ENCODE data around the gene NPPC. TPM values are rescaled to one million over a fixed set of nuclear protein-coding genes. Genes with fewer than 3 reads are reported as not detected.
A peak's percentile ranks its signal among the peaks of the same experiment; 100 is the strongest.
"Not testable (repeated sequence)": the region's sequence is repeated elsewhere in the genome, so short reads cannot be mapped to it uniquely, and the experiment has no call there.

NPPC gene
- total and polyA plus RNA-seq, 4 experiments from 2014 or later = not detected

GRCh38 chr2:231886071-231886681, 40.0 kb downstream of the NPPC start:
- DNase-seq = no peak
- no peaks in the 10 kb centered on the region for H3K36me3 ChIP-seq (ENCODE audit: insufficient read depth, low read length)
- H3K27ac ChIP-seq (ENCODE audit: low read depth, low read length) = no peak overlapping the region
- H3K4me3 ChIP-seq (ENCODE audit: low read length in 2 of 2) = no peak overlapping the region
- POLR2A ChIA-PET (ENCODE audit: partially characterized antibody) = no interaction called here
- intact Hi-C loops (cut with micrococcal nuclease) = no loop called here
- H3K9me3 ChIP-seq (ENCODE audit: control insufficient read depth in 1 of 2, low read length in 2 of 2) = no peaks in the 10 kb centered on the region
- peaks cover 25 to 44% of the 10 kb centered on the region in 2 donors for H3K27me3 Mint-ChIP-seq
- CTCF ChIA-PET (ENCODE audit: partially characterized antibody) = interaction anchor here (1.2 kb wide), 1 partner anchor 33 kb away, joined by 3 read pairs; no protein-coding TSS in a partner anchor
- H3K36me3 Mint-ChIP-seq = peaks cover 0 to 11% of the 10 kb centered on the region in 2 donors
- no peak overlapping the region for H3K27ac Mint-ChIP-seq
- H3K9me3 Mint-ChIP-seq = peaks cover 0 to 16% (median 10%) of the 10 kb centered on the region in 8 donors
- peaks cover 15% of the 10 kb centered on the region for H3K27me3 ChIP-seq (ENCODE audit: insufficient read depth, low read length)
- no peak overlapping the region for H3K4me3 Mint-ChIP-seq
- no peaks in the 10 kb centered on the region for H3K4me1 ChIP-seq (ENCODE audit: insufficient read depth, low read length)
- H3K4me1 Mint-ChIP-seq = no peaks in the 10 kb centered on the region

DNA sequence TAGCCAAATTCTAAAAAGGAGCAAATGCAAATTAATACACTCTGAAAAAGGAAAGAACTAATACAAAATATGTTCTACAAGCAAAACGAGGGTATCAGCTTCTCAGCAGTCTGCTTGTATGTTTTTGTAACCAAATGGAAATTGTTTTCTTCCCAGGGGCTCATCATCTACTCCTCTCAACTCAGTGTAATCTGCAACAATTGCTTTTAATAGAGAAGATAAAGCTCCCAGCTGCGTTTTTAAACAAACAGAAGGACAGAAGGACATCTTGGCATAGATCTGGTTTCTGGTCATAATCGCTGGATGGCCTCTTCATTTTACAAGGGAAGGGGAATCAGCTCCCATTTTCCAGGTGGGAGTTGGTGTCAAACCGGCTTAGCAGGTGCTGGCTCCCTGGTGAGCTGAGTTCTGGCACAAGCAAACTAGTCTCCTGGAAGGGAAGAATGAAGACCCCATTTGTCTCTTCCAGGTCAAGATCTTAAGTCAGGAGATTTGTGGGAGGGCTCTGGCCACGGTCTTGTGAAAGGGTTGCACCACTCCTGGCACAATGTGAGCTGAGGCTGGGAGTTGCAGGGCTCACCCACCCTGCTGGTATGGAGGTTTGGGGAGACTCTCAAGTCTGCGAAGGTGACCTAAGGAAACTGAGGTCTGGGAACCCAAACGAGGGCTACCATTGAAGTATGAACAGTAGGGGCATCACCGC, 41.6 kb downstream of the NPPC start:
- ChIA-PET CTCF (ENCODE audit: partially characterized antibody) (no interaction called here), POLR2A (ENCODE audit: partially characterized antibody) (no interaction called here)
- H3K4me1 ChIP-seq (ENCODE audit: insufficient read depth, low read length) = no peaks in the 10 kb centered on the region
- Mint-ChIP-seq H3K4me3 (no peak overlapping the region), H3K36me3 (peaks cover 0 to 11% of the 10 kb centered on the region in 2 donors), H3K27ac (peak overlapping the region in 1 of 7 donors; percentile 11), H3K9me3 (peaks cover 0 to 16% (median 10%) of the 10 kb centered on the region in 8 donors), H3K27me3 (peaks cover 30 to 48% of the 10 kb centered on the region in 2 donors), H3K4me1 (no peaks in the 10 kb centered on the region)
- intact Hi-C loops (cut with micrococcal nuclease) = no loop called here
- no peaks in the 10 kb centered on the region for H3K36me3 ChIP-seq (ENCODE audit: insufficient read depth, low read length)
- no peak overlapping the region for H3K27ac ChIP-seq (ENCODE audit: low read depth, low read length)
- H3K27me3 ChIP-seq (ENCODE audit: insufficient read depth, low read length) = peaks cover 15% of the 10 kb centered on the region
- H3K4me3 ChIP-seq (ENCODE audit: low read length in 2 of 2) = no peak overlapping the region
- no peak for DNase-seq
- H3K9me3 ChIP-seq (ENCODE audit: control insufficient read depth in 1 of 2, low read length in 2 of 2) = no peaks in the 10 kb centered on the region

GRCh38 chr2:231883468-231883881, 42.7 kb downstream of the NPPC start:
- Histone ChIP-seq H3K36me3 (ENCODE audit: insufficient read depth, low read length) (no peaks in the 10 kb centered on the region), H3K27ac (ENCODE audit: low read depth, low read length) (no peak overlapping the region), H3K4me1 (ENCODE audit: insufficient read depth, low read length) (no peaks in the 10 kb centered on the region), H3K27me3 (ENCODE audit: insufficient read depth, low read length) (peaks cover 15% of the 10 kb centered on the region), H3K9me3 (ENCODE audit: control insufficient read depth in 1 of 2, low read length in 2 of 2) (no peaks in the 10 kb centered on the region), H3K4me3 (ENCODE audit: low read length in 2 of 2) (no peak overlapping the region)
- ChIA-PET POLR2A (ENCODE audit: partially characterized antibody) (no interaction called here), CTCF (ENCODE audit: partially characterized antibody) (interaction anchor here (1.1 kb wide), 1 partner anchor 23 kb away, joined by 3 read pairs; no protein-coding TSS in a partner anchor)
- Mint-ChIP-seq H3K4me1 (no peaks in the 10 kb centered on the region), H3K36me3 (peaks cover 0 to 11% of the 10 kb centered on the region in 2 donors), H3K4me3 (no peak overlapping the region), H3K9me3 (peaks cover 0 to 16% (median 10%) of the 10 kb centered on the region in 8 donors), H3K27me3 (peaks cover 30 to 47% of the 10 kb centered on the region in 2 donors), H3K27ac (no peak overlapping the region)
- intact Hi-C loops (cut with micrococcal nuclease) = no loop called here
- DNase-seq = no peak

GRCh38 chr2:231882646-231883045, 43.5 kb downstream of the NPPC start:
- H3K4me1 Mint-ChIP-seq = no peaks in the 10 kb centered on the region

GRCh38 chr2:231880371-231880770, 45.8 kb downstream of the NPPC start:
- H3K36me3 ChIP-seq (ENCODE audit: insufficient read depth, low read length); H3K9me3 Mint-ChIP-seq; H3K27ac ChIP-seq (ENCODE audit: low read depth, low read length); H3K4me1 Mint-ChIP-seq; H3K4me1 ChIP-seq (ENCODE audit: insufficient read depth, low read length); H3K4me3 Mint-ChIP-seq; CTCF ChIA-PET (ENCODE audit: partially characterized antibody); H3K36me3 Mint-ChIP-seq; H3K4me3 ChIP-seq (ENCODE audit: low read length in 2 of 2); POLR2A ChIA-PET (ENCODE audit: partially characterized antibody); H3K9me3 ChIP-seq (ENCODE audit: control insufficient read depth in 1 of 2, low read length in 2 of 2); intact Hi-C loops (cut with micrococcal nuclease); DNase-seq; H3K27ac Mint-ChIP-seq: not testable (repeated sequence)
- peaks cover 15% of the 10 kb centered on the region for H3K27me3 ChIP-seq (ENCODE audit: insufficient read depth, low read length)
- H3K27me3 Mint-ChIP-seq = peaks cover 21 to 38% of the 10 kb centered on the region in 2 donors

More at GRCh38 chr2:231882646-231883045, 43.5 kb downstream of the NPPC start:
- Histone ChIP-seq H3K36me3 (ENCODE audit: insufficient read depth, low read length) (no peaks in the 10 kb centered on the region), H3K4me3 (ENCODE audit: low read length in 2 of 2) (no peak overlapping the region), H3K27me3 (ENCODE audit: insufficient read depth, low read length) (peaks cover 15% of the 10 kb centered on the region), H3K4me1 (ENCODE audit: insufficient read depth, low read length) (no peaks in the 10 kb centered on the region), H3K27ac (ENCODE audit: low read depth, low read length) (no peak overlapping the region), H3K9me3 (ENCODE audit: control insufficient read depth in 1 of 2, low read length in 2 of 2) (no peaks in the 10 kb centered on the region)
- Mint-ChIP-seq H3K9me3 (peaks cover 0 to 16% (median 10%) of the 10 kb centered on the region in 8 donors), H3K27me3 (peaks cover 27 to 46% of the 10 kb centered on the region in 2 donors), H3K27ac (no peak overlapping the region), H3K36me3 (peaks cover 0 to 11% of the 10 kb centered on the region in 2 donors), H3K4me3 (no peak overlapping the region)
- POLR2A ChIA-PET (ENCODE audit: partially characterized antibody) = no interaction called here
- DNase-seq = no peak
- CTCF ChIA-PET (ENCODE audit: partially characterized antibody) = interaction anchor here (1.1 kb wide), 1 partner anchor 24 kb away, joined by 3 read pairs; no protein-coding TSS in a partner anchor
- intact Hi-C loops (cut with micrococcal nuclease) = no loop called here

DNA sequence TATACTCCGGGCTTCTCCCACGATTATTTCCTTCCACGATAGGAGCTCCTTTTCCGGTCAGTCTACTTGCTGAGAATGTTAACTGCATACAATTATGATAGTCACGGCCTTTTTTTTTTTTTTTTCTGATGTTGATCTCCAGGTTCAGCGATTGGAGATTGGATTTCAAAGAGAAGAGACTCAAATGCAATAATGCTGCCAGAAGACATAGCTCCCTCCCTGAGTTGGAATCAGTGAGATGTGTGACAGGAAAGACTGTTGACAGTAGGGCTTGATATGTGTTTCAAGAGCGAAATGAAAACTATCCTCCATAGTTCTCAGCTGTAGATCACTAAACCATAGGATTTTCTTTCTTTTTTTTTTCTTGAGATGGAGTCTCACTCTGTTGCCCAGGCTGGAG, 47.0 kb downstream of the NPPC start:
- Mint-ChIP-seq H3K27ac (no peak overlapping the region), H3K4me3 (no peak overlapping the region), H3K9me3 (peaks cover 0 to 1% (median 0%) of the 10 kb centered on the region in 8 donors), H3K27me3 (peaks cover 27 to 30% of the 10 kb centered on the region in 2 donors), H3K36me3 (no peaks in the 10 kb centered on the region), H3K4me1 (no peaks in the 10 kb centered on the region)
- H3K36me3 ChIP-seq (ENCODE audit: insufficient read depth, low read length) = no peaks in the 10 kb centered on the region
- H3K4me3 ChIP-seq (ENCODE audit: low read length in 2 of 2) = no peak overlapping the region
- peaks cover 15% of the 10 kb centered on the region for H3K27me3 ChIP-seq (ENCODE audit: insufficient read depth, low read length)
- intact Hi-C loops (cut with micrococcal nuclease) = no loop called here
- no peak overlapping the region for H3K27ac ChIP-seq (ENCODE audit: low read depth, low read length)
- DNase-seq = no peak
- H3K9me3 ChIP-seq (ENCODE audit: control insufficient read depth in 1 of 2, low read length in 2 of 2) = no peaks in the 10 kb centered on the region
- no peaks in the 10 kb centered on the region for H3K4me1 ChIP-seq (ENCODE audit: insufficient read depth, low read length)
- CTCF ChIA-PET (ENCODE audit: partially characterized antibody) = interaction anchor here (0.9 kb wide), 1 partner anchor 563 kb away, joined by 3 read pairs; no protein-coding TSS in a partner anchor
- POLR2A ChIA-PET (ENCODE audit: partially characterized antibody) = no interaction called here

DNA sequence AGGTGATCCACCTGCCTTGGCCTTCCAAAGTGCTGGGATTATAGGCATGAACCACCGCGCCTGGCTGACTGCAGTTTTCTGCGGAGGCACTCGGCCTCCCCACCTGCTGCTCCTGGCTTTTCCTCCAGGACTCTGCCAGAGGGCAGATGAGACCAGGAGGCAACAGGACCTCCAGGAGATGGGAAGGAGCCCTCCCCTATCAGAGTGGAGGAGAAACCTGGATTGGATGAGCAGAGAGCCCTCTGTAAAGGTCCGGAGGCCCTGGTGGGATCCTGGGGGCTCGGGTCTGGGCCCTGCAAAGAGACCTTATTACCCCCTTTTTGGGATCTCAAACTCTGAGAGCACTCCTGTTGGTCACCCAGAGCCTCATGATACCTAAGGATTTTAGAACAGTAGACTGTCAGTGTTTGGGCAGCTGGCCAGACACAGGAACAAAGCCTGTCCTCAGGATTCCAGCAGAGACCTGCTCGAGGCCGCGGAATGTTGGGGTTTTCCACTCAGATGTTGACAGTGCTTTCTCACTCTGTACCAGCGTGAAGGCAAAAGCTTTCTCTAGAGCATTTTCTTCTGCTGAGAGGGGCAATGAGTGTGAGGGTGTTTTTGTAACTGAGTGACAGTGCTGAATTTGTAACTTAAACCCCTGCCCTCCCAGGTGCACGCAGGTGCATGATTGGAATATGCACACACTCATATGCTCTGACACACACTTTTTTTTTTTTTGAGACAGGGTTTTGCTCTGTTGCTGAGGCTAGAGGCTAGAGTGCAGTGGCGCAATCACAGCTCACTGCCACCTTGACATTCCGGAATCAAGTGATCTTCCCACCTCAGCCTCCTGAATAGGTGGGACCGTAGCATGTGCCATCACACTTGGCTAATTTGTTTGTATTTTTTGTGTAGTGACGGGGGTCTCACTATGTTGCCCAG, 48.4 kb downstream of the NPPC start:
- Mint-ChIP-seq H3K27ac (peak overlapping the region in 1 of 7 donors; percentile 52), H3K36me3 (no peaks in the 10 kb centered on the region), H3K4me1 (no peaks in the 10 kb centered on the region), H3K9me3 (peaks cover 0 to 1% (median 0%) of the 10 kb centered on the region in 8 donors), H3K27me3 (peaks cover 20 to 27% of the 10 kb centered on the region in 2 donors), H3K4me3 (no peak overlapping the region)
- DNase-seq = no peak
- Histone ChIP-seq H3K4me1 (ENCODE audit: insufficient read depth, low read length) (no peaks in the 10 kb centered on the region), H3K4me3 (ENCODE audit: low read length in 2 of 2) (no peak overlapping the region), H3K27me3 (ENCODE audit: insufficient read depth, low read length) (peaks cover 7% of the 10 kb centered on the region), H3K36me3 (ENCODE audit: insufficient read depth, low read length) (no peaks in the 10 kb centered on the region), H3K27ac (ENCODE audit: low read depth, low read length) (no peak overlapping the region), H3K9me3 (ENCODE audit: control insufficient read depth in 1 of 2, low read length in 2 of 2) (no peaks in the 10 kb centered on the region)
- ChIA-PET POLR2A (ENCODE audit: partially characterized antibody) (no interaction called here), CTCF (ENCODE audit: partially characterized antibody) (no interaction called here)
- intact Hi-C loops (cut with micrococcal nuclease) = no loop called here
